ENCODE results near the gene PEPD. TPM values are rescaled to one million over a fixed set of nuclear protein-coding genes. Genes with fewer than 3 reads are reported as not detected.

The PEPD gene
- total RNA-seq, 2 experiments from 2014 or later: 17.5 to 23.0 TPM

GRCh38 chr19:33399081-33399744 lies 122.4 kb downstream of the PEPD start:
- H3K27me3 ChIP-seq (ENCODE audit: control insufficient read depth in 1 of 2, insufficient read depth in 2 of 2, low read length in 2 of 2): no peaks in the 10 kb centered on the region
- POLR2A ChIA-PET: interaction anchor here (0.9 kb wide), 1 partner anchor 26 kb away, joined by 4 read pairs; the partner anchor contains the start of gene CEBPG

GRCh38 chr19:33398361-33399060 lies 123.1 kb downstream of the PEPD start:
- ATAC-seq (ENCODE audit: poor library complexity) (no peak), DNase-seq (no peak)
- ChIA-PET POLR2A (no interaction called here), CTCF (no interaction called here)
- TF ChIP-seq CTCF (IDR thresholded peaks at IDR 0.05): no peak
- Histone ChIP-seq H3K4me1 (ENCODE audit: insufficient read depth, low read length) (peaks cover under 1% of the 10 kb centered on the region), H3K4me3 (ENCODE audit: low read length) (no peak overlapping the region), H3K9me3 (ENCODE audit: control insufficient read depth in 1 of 2, insufficient read depth in 1 of 2, low read length in 2 of 2) (no peaks in the 10 kb centered on the region), H3K36me3 (ENCODE audit: insufficient read depth, low read length) (no peaks in the 10 kb centered on the region), H3K27me3 (ENCODE audit: control insufficient read depth in 1 of 2, insufficient read depth in 2 of 2, low read length in 2 of 2) (no peaks in the 10 kb centered on the region), H3K27ac (ENCODE audit: low read depth in 1 of 2, low read length in 2 of 2) (no peak overlapping the region)
- Mint-ChIP-seq H3K4me1 (ENCODE audit: low read depth) (no peaks in the 10 kb centered on the region), H3K27me3 (no peaks in the 10 kb centered on the region), H3K4me3 (no peak overlapping the region), H3K36me3 (ENCODE audit: low read depth) (no peaks in the 10 kb centered on the region), H3K9me3 (no peaks in the 10 kb centered on the region), H3K27ac (no peak overlapping the region)
- intact Hi-C loops (cut with DNase I, micrococcal nuclease): no loop called here

More at GRCh38 chr19:33399081-33399744, 122.4 kb downstream of the PEPD start:
- no peak for ATAC-seq (ENCODE audit: poor library complexity)
- no peaks in the 10 kb centered on the region for H3K4me1 ChIP-seq (ENCODE audit: insufficient read depth, low read length)
- H3K4me3 Mint-ChIP-seq: no peak overlapping the region
- no peak for TF ChIP-seq CTCF (IDR thresholded peaks at IDR 0.05)
- CTCF ChIA-PET: no interaction called here
- no peak overlapping the region for H3K27ac ChIP-seq (ENCODE audit: low read depth in 1 of 2, low read length in 2 of 2)
- H3K9me3 ChIP-seq (ENCODE audit: control insufficient read depth in 1 of 2, insufficient read depth in 1 of 2, low read length in 2 of 2): no peaks in the 10 kb centered on the region
- intact Hi-C loops (cut with DNase I, micrococcal nuclease): no loop called here
- no peaks in the 10 kb centered on the region for H3K36me3 ChIP-seq (ENCODE audit: insufficient read depth, low read length)
- H3K27ac Mint-ChIP-seq: no peak overlapping the region
- no peaks in the 10 kb centered on the region for H3K4me1 Mint-ChIP-seq (ENCODE audit: low read depth)
- H3K36me3 Mint-ChIP-seq (ENCODE audit: low read depth): no peaks in the 10 kb centered on the region
- no peak overlapping the region for H3K4me3 ChIP-seq (ENCODE audit: low read length)
- H3K9me3 Mint-ChIP-seq: no peaks in the 10 kb centered on the region
- no peak for DNase-seq
- H3K27me3 Mint-ChIP-seq: no peaks in the 10 kb centered on the region

GRCh38 chr19:33397536-33398360 lies 123.8 kb downstream of the PEPD start:
- no peak overlapping the region for H3K27ac ChIP-seq (ENCODE audit: low read depth in 1 of 2, low read length in 2 of 2)
- Mint-ChIP-seq H3K4me1 (ENCODE audit: low read depth) (no peaks in the 10 kb centered on the region), H3K9me3 (no peaks in the 10 kb centered on the region), H3K27ac (no peak overlapping the region), H3K27me3 (no peaks in the 10 kb centered on the region), H3K4me3 (no peak overlapping the region), H3K36me3 (ENCODE audit: low read depth) (no peaks in the 10 kb centered on the region)
- H3K4me1 ChIP-seq (ENCODE audit: insufficient read depth, low read length): peaks cover 3% of the 10 kb centered on the region
- ChIA-PET CTCF (no interaction called here), POLR2A (no interaction called here)
- intact Hi-C loops (cut with DNase I, micrococcal nuclease): no loop called here
- no peaks in the 10 kb centered on the region for H3K27me3 ChIP-seq (ENCODE audit: control insufficient read depth in 1 of 2, insufficient read depth in 2 of 2, low read length in 2 of 2)
- no peak for TF ChIP-seq CTCF (IDR thresholded peaks at IDR 0.05)
- H3K36me3 ChIP-seq (ENCODE audit: insufficient read depth, low read length): no peaks in the 10 kb centered on the region
- H3K4me3 ChIP-seq (ENCODE audit: low read length): no peak overlapping the region
- DNase-seq (no peak), ATAC-seq (ENCODE audit: poor library complexity) (no peak)
- no peaks in the 10 kb centered on the region for H3K9me3 ChIP-seq (ENCODE audit: control insufficient read depth in 1 of 2, insufficient read depth in 1 of 2, low read length in 2 of 2)

Measured in CD4-positive, alpha-beta T cell (primary cell).